HepG2 (cell line): ENCODE results near the gene FAHD1. TPM values are rescaled to one million over a fixed set of nuclear protein-coding genes. Genes with fewer than 3 reads are reported as not detected.

Experiments used
- ATAC-seq: fragments of 200-7000 bp; cut with Tn5 transposase; 3 replicates; pipeline ENCODE4 v1.9.1; 2020; ENCODE audit warnings: mild to moderate bottlenecking, moderate library complexity
- BruUV-seq: library from RNA; stranded (reverse); fragments of 400-500 nt; replicated peaks from 2 replicates; lab custom pipeline; 2021; lab: Mats Ljungman, UMichigan
- CTCF ChIA-PET: fragments of 300-600 bp; formaldehyde crosslinking; extraction: SDS; loops from one replicate; lab custom pipeline; 2021; ENCODE audit warnings: low total read pairs, inconsistent platforms, low intra/inter-chr PET ratio; lab: Yijun Ruan, JAX
- POLR2A ChIA-PET: fragments of 350-600 bp; sonication (Branson Sonifier 250); formaldehyde crosslinking; loops from one replicate; lab custom pipeline; 2020; ENCODE audit warnings: antibody characterized with exemption, inconsistent platforms; lab: Yijun Ruan, JAX
- DNase-seq: peaks from one replicate; pipeline ENCODE4 v3.0.0-alpha.2; 2015; ENCODE audit warnings: low spot score
- FAIRE-seq: peaks from 3 replicates; lab custom pipeline; 2011; peaks lifted over from hg19 to GRCh38; lab: Jason Lieb, UNC
- H2AFZ ChIP-seq: one replicate; pipeline ENCODE4 v1.6.1; 2011; ENCODE audit warnings: low read length, inconsistent platforms
- H3K27ac ChIP-seq: fragments of 300-600 bp; 3 replicates; pipeline ENCODE4 v1.8.0; 2011; ENCODE audit warnings: mixed run types, mild to moderate bottlenecking, mixed read lengths, low read length, inconsistent platforms; ENCODE audit not compliant: insufficient read depth; ENCODE audit errors: extremely low read length
- H3K27me3 ChIP-seq, 2 experiments: fragments of 200-600 bp in 1 of 2; 2 replicates in 1 of 2; 3 replicates in 1 of 2; pipeline versions ENCODE4 v1.6.0 to v1.8.0; 2011; ENCODE audit warnings: low read length in 2 of 2, mild to moderate bottlenecking in 2 of 2, moderate library complexity in 2 of 2, inconsistent platforms in 1 of 2; ENCODE audit not compliant: insufficient read depth in 2 of 2, control insufficient read depth in 1 of 2
- H3K36me3 ChIP-seq, 2 experiments: fragments of 200-600 bp in 1 of 2; replicated peaks in 1 of 2; 2 replicates in 1 of 2; 3 replicates in 1 of 2; pipeline versions ENCODE4 v1.5.1 to v1.8.0; 2011; ENCODE audit warnings: low read length in 2 of 2, inconsistent platforms in 1 of 2; ENCODE audit not compliant: insufficient read depth in 2 of 2, control insufficient read depth in 1 of 2
- H3K4me1 ChIP-seq: 2 replicates; pipeline ENCODE4 v1.5.1; 2012; ENCODE audit warnings: low read length, inconsistent platforms; ENCODE audit not compliant: insufficient read depth
- H3K4me2 ChIP-seq: 2 replicates; pipeline ENCODE4 v1.6.0; 2011; ENCODE audit warnings: low read depth, low read length, inconsistent platforms
- H3K4me3 ChIP-seq, 3 experiments: fragments of 200-600 bp in 1 of 3; sonication (generic), shearing (Covaris generic) in 1 of 3; replicated peaks in 1 of 3; 2 replicates each; pipeline ENCODE4 v1.5.1; 2011 to 2016; ENCODE audit warnings: low read length in 3 of 3, inconsistent platforms in 2 of 3, low read depth in 2 of 3, mild to moderate bottlenecking in 2 of 3, control low read depth in 1 of 3, mixed read lengths in 1 of 3; ENCODE audit not compliant: insufficient read depth in 1 of 3
- H3K79me2 ChIP-seq: one replicate; pipeline ENCODE4 v1.6.1; 2011; ENCODE audit warnings: low read length, inconsistent platforms; ENCODE audit not compliant: insufficient read depth
- H3K9ac ChIP-seq: 2 replicates; pipeline ENCODE4 v1.6.0; 2011; ENCODE audit warnings: mild to moderate bottlenecking, low read depth, low read length, inconsistent platforms; ENCODE audit not compliant: insufficient read depth
- H3K9me3 ChIP-seq: 2 replicates; pipeline ENCODE4 v1.5.1; 2012; ENCODE audit warnings: mild to moderate bottlenecking, low read length
- H4K20me1 ChIP-seq: 2 replicates; pipeline ENCODE4 v1.6.0; 2011; ENCODE audit warnings: inconsistent platforms, mild to moderate bottlenecking, low read length, moderate library complexity; ENCODE audit not compliant: insufficient read depth
- CAMTA2 ChIP-seq: sonication (generic); formaldehyde crosslinking; IDR thresholded peaks from 2 replicates; pipeline ENCODE4 v1.4.0; 2020; ENCODE audit warnings: mild to moderate bottlenecking, missing genetic modification reagents, borderline replicate concordance
- DDIT3 ChIP-seq: sonication (generic); formaldehyde crosslinking; IDR thresholded peaks from 2 replicates; pipeline ENCODE4 v1.4.0; 2020; ENCODE audit warnings: mild to moderate bottlenecking, missing genetic modification reagents
- GRHL1 ChIP-seq: sonication (generic); formaldehyde crosslinking; conservative IDR thresholded peaks from 2 replicates; pipeline ENCODE4 v1.8.0; 2022; ENCODE audit warnings: missing genetic modification reagents
- HDAC2 ChIP-seq: sonication (generic); formaldehyde crosslinking; IDR thresholded peaks from 2 replicates; pipeline ENCODE4 v1.4.0; 2020; ENCODE audit warnings: missing genetic modification reagents
- IKZF1 ChIP-seq: fragments of 450-650 bp; IDR thresholded peaks from 2 replicates; pipeline ENCODE4 v1.7.1; 2016
- MEIS1 ChIP-seq: sonication (generic); formaldehyde crosslinking; IDR thresholded peaks from 2 replicates; pipeline ENCODE4 v1.9.0; 2021; ENCODE audit warnings: mild to moderate bottlenecking, missing genetic modification reagents, moderate library complexity, borderline replicate concordance
- MLLT10 ChIP-seq: sonication (generic); formaldehyde crosslinking; IDR thresholded peaks from 2 replicates; pipeline ENCODE4 v1.4.0; 2020; ENCODE audit warnings: missing genetic modification reagents
- NR2F6 ChIP-seq, 2 experiments: IDR thresholded peaks; 2 replicates each; pipeline ENCODE4 v1.6.1; 2016; ENCODE audit warnings: antibody characterized with exemption in 1 of 2, mild to moderate bottlenecking in 1 of 2
- PHB2 ChIP-seq: fragments of 450-650 bp; IDR thresholded peaks from 2 replicates; pipeline ENCODE4 v1.6.1; 2018; ENCODE audit not compliant: partially characterized antibody
- RAD21 ChIP-seq: fragments of 450-650 bp; formaldehyde crosslinking; IDR thresholded peaks from 2 replicates; pipeline ENCODE4 v1.5.0; 2020; ENCODE audit warnings: mild to moderate bottlenecking
- TBL1XR1 ChIP-seq: fragments of 150-350 bp; IDR thresholded peaks from 2 replicates; pipeline ENCODE4 v1.6.1; 2014; ENCODE audit warnings: borderline replicate concordance, low read length; ENCODE audit not compliant: partially characterized antibody
- U2AF2 ChIP-seq: fragments of 200-400 bp; formaldehyde crosslinking; IDR thresholded peaks from 2 replicates; pipeline ENCODE4 v1.6.1; 2017; ENCODE audit warnings: low read depth, mild to moderate bottlenecking, low read length
- ZNF335 ChIP-seq: sonication (generic); formaldehyde crosslinking; IDR thresholded peaks from 2 replicates; pipeline ENCODE4 v1.4.0; 2020; ENCODE audit warnings: missing genetic modification reagents
- ZNF33B ChIP-seq: sonication (generic); formaldehyde crosslinking; IDR thresholded peaks from 2 replicates; pipeline ENCODE4 v1.5.1; 2020; ENCODE audit warnings: mild to moderate bottlenecking, missing genetic modification reagents
- ZNF549 ChIP-seq: sonication (generic); formaldehyde crosslinking; IDR thresholded peaks from 2 replicates; pipeline ENCODE4 v1.5.0; 2020; ENCODE audit warnings: missing genetic modification reagents
- ZNF850 ChIP-seq: sonication (generic); formaldehyde crosslinking; conservative IDR thresholded peaks from 2 replicates; pipeline ENCODE4 v1.9.0; 2021; ENCODE audit warnings: mild to moderate bottlenecking, missing genetic modification reagents
- ZSCAN25 ChIP-seq: sonication (generic); formaldehyde crosslinking; IDR thresholded peaks from 2 replicates; pipeline ENCODE4 v1.8.0; 2022; ENCODE audit warnings: mild to moderate bottlenecking, missing genetic modification reagents
- WGBS: methylation state at CpG from one replicate; pipeline ENCODE4 v1.1.6; 2017; ENCODE audit warnings: low lambda C conversion rate; 5-methylcytosine and 5-hydroxymethylcytosine counted together
- in situ Hi-C: cut with HindIII; loops from 2 replicates; pipeline ENCODE4 v1.10.0; 2017; ENCODE audit warnings: low pct_unique_long_range_greater_than_20kb; ENCODE audit not compliant: extremely low pct_ligation_motif_present
- intact Hi-C: fragments of 100-400 bp; cut with micrococcal nuclease; formaldehyde crosslinking; loops from one replicate; pipeline ENCODE4 v1.10.0; 2022; ENCODE audit not compliant: unreplicated experiment
- polyA plus RNA-seq, 8 experiments: library from polyadenylated mRNA; depleted of rRNA in 3 of 8; stranded (reverse) in 7 of 8; unstranded in 1 of 8; fragments of >200 nt; fragmentation: Illumina TruSeq in 4 of 8; extraction: Trizol in 4 of 8; gene quantifications; 2 replicates each; pipeline versions ENCODE4 v1.2.1 to v1.2.3, GENCODE V29; 2011 to 2016; ENCODE audit warnings: low read depth in 4 of 8, missing spikeins in 1 of 8, mixed read lengths in 1 of 8; ENCODE audit not compliant: insufficient read depth in 1 of 8
- total RNA-seq, 5 experiments: library from RNA; depleted of rRNA; stranded (reverse); fragments of >200 nt; fragmentation: Illumina TruSeq; extraction: Trizol; gene quantifications; 2 replicates each; pipeline ENCODE4 v1.2.3, GENCODE V29; 2016; ENCODE audit warnings: low read depth in 1 of 5

Gene FAHD1
- total and polyA plus RNA-seq, 2 of the 13 experiments (the other 11 are each of a cell fraction or from before 2014, with no cell fraction given): 39.0 to 45.3 TPM

- Histone ChIP-seq H2AFZ (no peak overlapping the region), H3K4me1 (peaks cover 4% of the 10 kb centered on the region), H3K9ac (no peak overlapping the region), H3K9me3 (no peaks in the 10 kb centered on the region), H4K20me1 (no peaks in the 10 kb centered on the region), H3K36me3 (peaks cover 11 to 26% of the 10 kb centered on the region in 2 experiments; a peak in 4 of 5 replicates), H3K4me2 (no peak overlapping the region), H3K27me3 (no peaks in the 10 kb centered on the region), H3K79me2 (no peaks in the 10 kb centered on the region), H3K4me3 (no peak overlapping the region), H3K27ac (no peak overlapping the region)
- BruUV-seq: no TSS peak
- intact Hi-C loops (no loop called here), in situ Hi-C loops (no loop called here)
- WGBS: 88% methylated on average over 10 of the region's 10 CpGs
- ChIA-PET POLR2A (interaction anchor here (0.9 kb wide), 1 partner anchor 15 kb away, joined by 3 read pairs; no protein-coding TSS in a partner anchor), CTCF (no interaction called here)
- TF ChIP-seq NR2F6 (IDR thresholded peaks at IDR 0.05): no peak
- no peak for TF ChIP-seq NR2F6 (CRISPR knock-in tag; IDR thresholded peaks at IDR 0.05)
- TF ChIP-seq MEIS1 (CRISPR knock-in tag): no peak
- TF ChIP-seq DDIT3 (CRISPR knock-in tag): no peak
- TF ChIP-seq ZNF549 (CRISPR knock-in tag): no peak
- no peak for TF ChIP-seq U2AF2
- no peak for TF ChIP-seq CAMTA2
- TF ChIP-seq ZNF335 (CRISPR knock-in tag): no peak
- TF ChIP-seq HDAC2: no peak
- TF ChIP-seq PHB2: no peak
- FAIRE-seq (no peak), DNase-seq (no peak), ATAC-seq (no peak)
These were observed 19.4 kb upstream of the FAHD1 start for GRCh38 chr16:1807626-1808025.

- H3K4me1 ChIP-seq: peaks cover 10% of the 10 kb centered on the region
- FAIRE-seq (no peak), DNase-seq (no peak), ATAC-seq (no peak)
- H3K9ac ChIP-seq: no peak overlapping the region
- no peak overlapping the region for H3K27ac ChIP-seq
- H3K4me3 ChIP-seq: no peak overlapping the region
- WGBS: 75% methylated on average over 9 of the region's 18 CpGs
- POLR2A ChIA-PET: no interaction called here
- CTCF ChIA-PET: no interaction called here
- intact Hi-C loops: no loop called here
- no TSS peak for BruUV-seq
- no peaks in the 10 kb centered on the region for H3K9me3 ChIP-seq
- H2AFZ ChIP-seq: no peak overlapping the region
- no peaks in the 10 kb centered on the region for H3K79me2 ChIP-seq
- peaks cover 11 to 26% of the 10 kb centered on the region in 2 experiments; a peak in 4 of 5 replicates for H3K36me3 ChIP-seq
- no peaks in the 10 kb centered on the region for H3K27me3 ChIP-seq
- in situ Hi-C loops: no loop called here
- no peak overlapping the region for H3K4me2 ChIP-seq
- H4K20me1 ChIP-seq: peaks cover 5% of the 10 kb centered on the region; the same call in 1 of the 2 replicates
- TF ChIP-seq IKZF1 (no peak), GRHL1 (CRISPR knock-in tag) (no peak), TBL1XR1 (no peak), ZSCAN25 (CRISPR knock-in tag) (no peak), ZNF850 (CRISPR knock-in tag) (no peak), ZNF33B (CRISPR knock-in tag) (no peak), RAD21 (no peak), MLLT10 (CRISPR knock-in tag) (no peak)
These were observed 18.3 kb upstream of the FAHD1 start for GRCh38 chr16:1808691-1809090.
